HG02678 (cell line): ENCODE data around the gene RBBP5.

ENCODE experiments used
- ATAC-seq: cut with Tn5 transposase; IDR thresholded peaks from one replicate; pipeline ENCODE4 v1.9.1; 2021; ENCODE audit warnings: mild to moderate bottlenecking, moderate library complexity; ENCODE audit not compliant: unreplicated experiment

The RBBP5 gene

GRCh38 chr1:205075642-205076155 lies 46.1 kb downstream of the RBBP5 start:
- ATAC-seq, result no peak

- ATAC-seq, result no peak
These were observed 47.3 kb downstream of the RBBP5 start for GRCh38 chr1:205074513-205074912.

GRCh38 chr1:205074084-205074483 lies 47.7 kb downstream of the RBBP5 start:
- no peak for ATAC-seq

GRCh38 chr1:205073511-205073910 lies 48.3 kb downstream of the RBBP5 start:
- no peak for ATAC-seq

GRCh38 chr1:205072881-205073280 lies 48.9 kb downstream of the RBBP5 start:
- no peak for ATAC-seq

GRCh38 chr1:205072286-205072685 lies 49.5 kb downstream of the RBBP5 start:
- ATAC-seq, result no peak

GRCh38 chr1:205071801-205072200 lies 50.0 kb downstream of the RBBP5 start:
- no peak for ATAC-seq

GRCh38 chr1:205071028-205071409 lies 50.8 kb downstream of the RBBP5 start:
- no peak for ATAC-seq

- ATAC-seq, result no peak
These were observed 52.2 kb downstream of the RBBP5 start for GRCh38 chr1:205069371-205070125.

- no peak for ATAC-seq
These were observed 53.2 kb downstream of the RBBP5 start for GRCh38 chr1:205068457-205069040.

- ATAC-seq, result no peak
These were observed 53.8 kb downstream of the RBBP5 start for GRCh38 chr1:205068001-205068400.

- no peak for ATAC-seq
These were observed 54.7 kb downstream of the RBBP5 start for GRCh38 chr1:205067031-205067430.

GRCh38 chr1:205066141-205066818 lies 55.5 kb downstream of the RBBP5 start:
- no peak for ATAC-seq

- no peak for ATAC-seq
These were observed 56.1 kb downstream of the RBBP5 start for GRCh38 chr1:205065666-205066065.

- no peak for ATAC-seq
These were observed 56.9 kb downstream of the RBBP5 start for GRCh38 chr1:205064741-205065316.

- ATAC-seq, result no peak
These were observed 57.5 kb downstream of the RBBP5 start for GRCh38 chr1:205064301-205064700.

- ATAC-seq, result no peak
These were observed 58.9 kb downstream of the RBBP5 start for GRCh38 chr1:205062895-205063294.

- ATAC-seq, result no peak
These were observed 59.5 kb downstream of the RBBP5 start for GRCh38 chr1:205062319-205062718.

- ATAC-seq, result no peak
These were observed 60.1 kb downstream of the RBBP5 start for GRCh38 chr1:205061665-205062069.

GRCh38 chr1:205061227-205061626 lies 60.6 kb downstream of the RBBP5 start:
- ATAC-seq, result no peak

- ATAC-seq, result no peak
These were observed 61.0 kb downstream of the RBBP5 start for GRCh38 chr1:205060746-205061145.

GRCh38 chr1:205059660-205060059 lies 62.1 kb downstream of the RBBP5 start:
- no peak for ATAC-seq
